ENCODE data around the gene RBSN.

RBSN gene

GRCh38 chr3:15099364-15100098 is 583 bp upstream of the RBSN start:
- no peak for DNase-seq (ENCODE audit: low read depth in 2 of 2)

GRCh38 chr3:15097891-15098290 is 1.1 kb downstream of the RBSN start:
- no peak for DNase-seq (ENCODE audit: low read depth in 2 of 2)

- no peak for DNase-seq (ENCODE audit: low read depth in 2 of 2)
These were observed 2.9 kb downstream of the RBSN start for GRCh38 chr3:15096046-15096445.

GRCh38 chr3:15094187-15094875 is 4.6 kb downstream of the RBSN start:
- no peak for DNase-seq (ENCODE audit: low read depth in 2 of 2)

GRCh38 chr3:15092686-15093085 is 6.3 kb downstream of the RBSN start:
- DNase-seq (ENCODE audit: low read depth in 2 of 2) = no peak

- no peak for DNase-seq (ENCODE audit: low read depth in 2 of 2)
These were observed 7.4 kb downstream of the RBSN start for GRCh38 chr3:15091575-15091974.

- DNase-seq (ENCODE audit: low read depth in 2 of 2) = no peak
These were observed 9.7 kb downstream of the RBSN start for GRCh38 chr3:15089201-15089600.

- no peak for DNase-seq (ENCODE audit: low read depth in 2 of 2)
These were observed 12.2 kb downstream of the RBSN start for GRCh38 chr3:15086699-15087098.

GRCh38 chr3:15086263-15086662 is 12.7 kb downstream of the RBSN start:
- DNase-seq (ENCODE audit: low read depth in 2 of 2) = no peak

- no peak for DNase-seq (ENCODE audit: low read depth in 2 of 2)
These were observed 15.7 kb downstream of the RBSN start for GRCh38 chr3:15083252-15083651.

- DNase-seq (ENCODE audit: low read depth in 2 of 2) = no peak
These were observed 16.8 kb downstream of the RBSN start for GRCh38 chr3:15081960-15082664.

- DNase-seq (ENCODE audit: low read depth in 2 of 2) = no peak
These were observed 19.9 kb downstream of the RBSN start for GRCh38 chr3:15079091-15079490.

GRCh38 chr3:15074500-15074899 is 24.4 kb downstream of the RBSN start:
- DNase-seq (ENCODE audit: low read depth in 2 of 2) = no peak

GRCh38 chr3:15071699-15072098 is 27.2 kb downstream of the RBSN start:
- DNase-seq (ENCODE audit: low read depth in 2 of 2) = no peak

- no peak for DNase-seq (ENCODE audit: low read depth in 2 of 2)
These were observed 29.5 kb downstream of the RBSN start for GRCh38 chr3:15069441-15069840.

GRCh38 chr3:15066467-15066866 is 32.5 kb downstream of the RBSN start:
- no peak for DNase-seq (ENCODE audit: low read depth in 2 of 2)

GRCh38 chr3:15065550-15066007 is 33.4 kb downstream of the RBSN start:
- DNase-seq (ENCODE audit: low read depth in 2 of 2) = no peak

- peak; percentile 72 to 81 for DNase-seq (ENCODE audit: low read depth in 2 of 2)
These were observed 34.0 kb downstream of the RBSN start, which contains the start of gene MRPS25 for GRCh38 chr3:15064835-15065549. Gene MRPS25, minus strand, starts transcription at chr3:15065315. Its CDS starts 121 bp downstream, at chr3:15065194.

GRCh38 chr3:15064299-15064834 is 34.6 kb downstream of the RBSN start:
- no peak for DNase-seq (ENCODE audit: low read depth in 2 of 2)

- DNase-seq (ENCODE audit: low read depth in 2 of 2) = no peak
These were observed 35.2 kb downstream of the RBSN start for GRCh38 chr3:15063656-15064286.

GRCh38 chr3:15063238-15063637 is 35.7 kb downstream of the RBSN start:
- no peak for DNase-seq (ENCODE audit: low read depth in 2 of 2)
